Psoas muscle (tissue), 8 donors: ENCODE measurements around the gene SRSF10. TPM values are rescaled to one million over a fixed set of nuclear protein-coding genes. Genes with fewer than 3 reads are reported as not detected.
"Not testable (repeated sequence)": the region's sequence is repeated elsewhere in the genome, so short reads cannot be mapped to it uniquely, and the experiment has no call there.

Experiments used
- ATAC-seq, 4 donors: fragments of 200-7000 bp; cut with Tn5 transposase; one replicate each; pipeline ENCODE4 v1.9.1; 2020; ENCODE audit warnings: moderate library complexity in 3 of 4, mild to moderate bottlenecking in 2 of 4
- DNase-seq, 2 donors: peaks; one replicate each; pipeline ENCODE4 v3.0.0-alpha.2; 2020
- H3K27ac ChIP-seq: fragments of 200-600 bp; one replicate; pipeline ENCODE4 v1.8.0; 2022
- H3K27me3 ChIP-seq, 3 donors: fragments of 200-600 bp in 1 of 3; one replicate each; pipeline versions ENCODE4 v1.6.1 to v1.8.0; 2013 to 2022; ENCODE audit warnings: low read length in 2 of 3, mild to moderate bottlenecking in 2 of 3, moderate library complexity in 1 of 3; ENCODE audit not compliant: insufficient read depth in 3 of 3
- H3K36me3 ChIP-seq, 2 donors: fragments of 200-600 bp in 1 of 2; one replicate each; pipeline versions ENCODE4 v1.6.1 to v1.8.0; 2013 to 2022; ENCODE audit warnings: low read depth in 1 of 2, mild to moderate bottlenecking in 1 of 2, moderate library complexity in 1 of 2; ENCODE audit not compliant: insufficient read depth in 1 of 2
- H3K4me1 ChIP-seq: fragments of 200-600 bp; one replicate; pipeline ENCODE4 v1.8.0; 2022
- H3K4me3 ChIP-seq: fragments of 200-600 bp; one replicate; pipeline ENCODE4 v1.8.0; 2022; ENCODE audit warnings: mild to moderate bottlenecking
- H3K9me3 ChIP-seq: fragments of 200-600 bp; one replicate; pipeline ENCODE4 v1.8.0; 2022
- CTCF ChIP-seq: fragments of 200-600 bp; IDR thresholded peaks from one replicate; pipeline ENCODE4 v1.8.0; 2022; ENCODE audit warnings: antibody characterized with exemption
- WGBS, 3 donors: extraction: QIAGEN DNeasy Blood & Tissue Kit; methylation state at CpG; one replicate each; pipeline versions ENCODE4 v1.1.6 to v1.1.7; 2013; 5-methylcytosine and 5-hydroxymethylcytosine counted together
- intact Hi-C, 2 donors: fragments of 100-400 bp; cut with DNase I; formaldehyde crosslinking; loops; one replicate each; pipeline versions ENCODE4 v1.11.0 to v1.14.2; 2022
- polyA plus RNA-seq, 3 donors: library from polyadenylated mRNA; stranded (reverse); fragments of 200-250 nt; gene quantifications; one replicate each; pipeline ENCODE4 v1.2.3, GENCODE V29; 2013
- total RNA-seq, 4 donors: library from RNA; stranded (reverse); fragmentation: NEBNext Ultra II Directional in 2 of 4; extraction: Animal tissue kit (Norgen Biotek cat#: 25700) in 2 of 4; gene quantifications; one replicate each; pipeline versions ENCODE4 v1.2.1 to v1.2.4, GENCODE V29; 2021 to 2023
- donor health status: healthy with polysubstance abuse.
- donor health status: DM: no; HTN: no; CAD: no; lungs with moderate emphysema.
- donor health status: Bipolar disorder and iron deficiency.
- donor health status: healthy.
- donor health status: DM: yes; HTN: yes; CAD: no.
- donor health status: DM: no; HTN: no; CAD: no.
- donor health status: DM: no; HTN: no; CAD: no.
- donor health status: DM: yes; HTN: yes; CAD: no.

SRSF10 gene
- total and polyA plus RNA-seq, 7 donors, result 28.8 to 56.6 (median 44.4) TPM

- peak overlapping the region; percentile 88 for H3K4me3 ChIP-seq
- TF ChIP-seq CTCF, result no peak
- peak overlapping the region; percentile 100 for H3K27ac ChIP-seq
- peaks cover 29% of the 10 kb centered on the region for H3K4me1 ChIP-seq
- no peaks in the 10 kb centered on the region for H3K9me3 ChIP-seq
- DNase-seq (no peak), ATAC-seq (peak in 1 of 4 donors; percentile 27)
- intact Hi-C loops, result loop anchor here in 1 of 2 donors (1.0 kb wide), 1 partner anchor 19 kb away; no protein-coding TSS in a partner anchor
- peaks cover 0 to 38% of the 10 kb centered on the region in 2 donors for H3K36me3 ChIP-seq
- WGBS, 3 donors, result 0 to 1% (median 0%) methylated on average over 15 of the region's 15 CpGs
- no peaks in the 10 kb centered on the region for H3K27me3 ChIP-seq
Measured at GRCh38 chr1:23960291-23961020, 19.7 kb downstream of the SRSF10 start.

DNA sequence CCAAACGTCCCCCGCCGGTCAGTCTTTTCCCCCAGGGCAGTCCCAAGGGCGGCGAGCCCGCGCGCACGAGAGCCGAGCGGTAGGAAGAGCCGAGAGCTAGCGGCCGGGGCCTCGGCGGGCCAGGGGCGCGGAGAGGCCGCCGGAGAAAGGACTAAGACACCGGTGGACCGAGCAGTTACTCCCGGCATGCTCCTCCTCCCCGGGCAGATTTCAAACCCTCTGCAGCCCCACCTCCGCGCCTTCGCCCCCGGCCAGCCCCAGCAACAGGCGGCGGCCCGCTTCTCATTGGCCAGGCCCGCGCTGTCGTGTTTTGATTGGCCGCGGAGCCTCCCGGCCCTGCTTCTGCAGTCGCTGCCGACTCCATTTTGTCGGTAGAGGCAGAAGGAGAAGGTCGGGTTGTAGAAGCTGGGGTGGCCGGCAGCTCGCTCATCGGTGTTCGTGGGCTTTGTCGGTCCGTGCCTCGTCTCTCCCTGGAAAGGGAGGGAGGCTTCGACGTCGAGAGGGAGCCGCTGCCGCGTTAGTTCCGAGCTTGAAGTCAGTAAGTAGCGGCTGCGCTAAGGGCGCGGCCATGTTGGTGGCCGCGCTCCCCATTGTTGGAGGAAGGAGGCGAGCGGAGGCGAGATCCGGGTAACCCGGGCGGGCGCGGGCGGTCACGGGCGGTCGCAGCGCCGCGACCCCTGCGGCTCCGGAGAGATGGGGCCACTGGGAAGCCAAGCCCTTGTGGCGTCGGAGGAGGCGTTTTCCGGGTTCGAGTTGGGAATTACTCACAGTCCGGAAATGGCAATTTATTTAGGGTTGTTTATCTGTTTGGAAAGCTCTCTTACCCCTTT lies 20.5 kb downstream of the SRSF10 start, which contains the start of gene PNRC2:
Gene PNRC2, plus strand, starts transcription at position 368 of the 830 bp plus-strand sequence. CDS start 1,630 bp downstream, outside the sequence.
- WGBS, 3 donors, result 0 to 1% (median 0%) methylated on average over 58 to 84 of the region's 84 CpGs
- Histone ChIP-seq H3K27me3 (no peaks in the 10 kb centered on the region), H3K4me1 (peaks cover 33% of the 10 kb centered on the region), H3K9me3 (no peaks in the 10 kb centered on the region), H3K4me3 (peak within 1 kb of the TSS; percentile 88), H3K27ac (peak within 1 kb of the TSS; percentile 100), H3K36me3 (peaks cover 0 to 31% of the 10 kb centered on the region in 2 donors)
- no peak for TF ChIP-seq CTCF
- peak; percentile 97 to 98 for DNase-seq
- intact Hi-C loops, result loop anchor here (1.0 to 10.0 kb wide), 3 partner anchors 20 to 155 kb away; partner anchors contain the start of gene MYOM3 (in 2 of the 2)
- peak; percentile 93 to 95 (median 94) for ATAC-seq

DNA sequence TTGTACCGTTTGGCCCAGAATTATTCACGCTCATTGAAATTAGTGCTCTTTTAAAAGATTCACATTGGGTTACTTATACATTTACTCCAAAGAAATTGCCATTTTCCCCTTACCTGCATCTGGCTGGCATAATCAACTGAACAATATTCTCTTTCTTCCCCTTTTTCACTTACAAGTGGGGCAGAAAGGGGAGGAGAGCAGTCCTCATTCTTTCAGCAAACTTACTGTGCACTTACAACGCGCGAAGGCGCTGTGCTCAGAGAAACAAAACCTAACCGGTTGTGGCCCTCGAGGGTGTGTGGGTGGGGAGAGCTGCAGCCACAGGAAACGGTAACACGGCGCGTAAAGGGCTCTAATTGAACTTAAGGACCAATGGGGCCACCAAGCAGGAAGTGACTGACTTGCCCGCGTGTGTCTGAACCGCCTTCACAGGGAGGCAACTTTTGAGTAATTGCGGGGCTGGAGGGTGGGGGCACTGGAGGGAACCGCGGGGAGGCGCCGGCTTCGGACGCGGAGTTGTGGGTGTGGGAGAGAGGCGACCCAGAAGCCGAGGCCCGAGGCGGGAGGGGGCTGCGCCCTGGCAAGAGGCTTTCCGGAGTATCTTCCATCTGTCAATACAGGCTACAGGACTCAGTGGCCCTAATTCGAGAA lies 21.2 kb downstream of the SRSF10 start:
- peaks cover 27% of the 10 kb centered on the region for H3K4me1 ChIP-seq
- intact Hi-C loops, result loop anchor here (5.0 to 10.0 kb wide), 2 partner anchors 63 to 156 kb away; partner anchors contain the start of gene MYOM3 (in 2 of the 2)
- H3K27me3 ChIP-seq, result no peaks in the 10 kb centered on the region
- WGBS, 3 donors, result 2% methylated on average over 26 to 30 of the region's 30 CpGs
- ATAC-seq (peak; percentile 74 to 83 (median 80)), DNase-seq (peak; percentile 84 to 89)
- TF ChIP-seq CTCF, result peak; percentile 13
- peak overlapping the region; percentile 88 for H3K4me3 ChIP-seq
- H3K9me3 ChIP-seq, result no peaks in the 10 kb centered on the region
- H3K27ac ChIP-seq, result peak overlapping the region; percentile 100
- peaks cover 0 to 28% of the 10 kb centered on the region in 2 donors for H3K36me3 ChIP-seq

DNA sequence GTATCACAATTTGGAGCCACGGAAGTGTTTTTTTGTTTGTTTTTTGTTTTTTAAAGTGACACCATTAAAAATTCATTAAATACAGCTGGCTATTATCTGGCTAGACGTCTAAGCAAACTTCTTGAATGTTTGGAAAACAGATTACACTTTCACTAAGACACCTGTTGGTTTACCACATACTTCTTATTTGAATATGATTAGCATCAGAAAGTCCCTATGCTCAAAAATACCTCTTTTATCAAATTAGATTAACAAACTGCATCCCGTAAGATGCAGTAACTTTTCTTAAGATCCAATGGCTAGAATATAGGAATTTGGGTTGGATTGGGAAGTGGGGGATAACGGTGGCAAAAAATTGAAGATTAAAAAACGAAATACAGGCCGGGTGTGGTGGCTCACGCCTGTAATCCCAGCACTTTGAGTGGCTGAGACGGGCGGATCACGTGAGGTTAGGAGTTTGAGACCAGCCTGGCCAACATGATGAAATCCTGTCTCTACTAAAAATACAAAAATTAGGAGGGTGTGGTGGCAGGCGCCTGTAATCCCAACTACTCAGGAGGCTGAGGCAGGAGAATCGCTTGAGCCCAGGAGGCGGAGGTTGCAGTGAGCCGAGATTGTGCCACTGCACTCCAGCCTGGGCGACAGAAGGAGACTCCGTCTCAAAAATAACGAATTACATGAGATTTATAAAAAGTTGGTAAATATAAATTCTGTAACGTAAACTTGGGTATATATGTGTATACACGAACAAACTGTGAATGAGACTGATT lies 21.9 kb downstream of the SRSF10 start:
- Histone ChIP-seq H3K4me3 (peak overlapping the region; percentile 88), H3K27ac (peak overlapping the region; percentile 100), H3K36me3 (peaks cover 0 to 21% of the 10 kb centered on the region in 2 donors), H3K4me1 (peaks cover 23% of the 10 kb centered on the region)
- not testable (repeated sequence) for H3K27me3 ChIP-seq, ATAC-seq, H3K9me3 ChIP-seq, DNase-seq
- WGBS, 3 donors, result 65 to 69% (median 66%) methylated on average over 19 of the region's 19 CpGs
- intact Hi-C loops, result loop anchor here (5.0 to 10.0 kb wide), 2 partner anchors 64 to 157 kb away; partner anchors contain the start of gene MYOM3 (in 2 of the 2)
